HEK293T (cell line): ENCODE measurements around the gene UCHL3.

Experiments used
- BHLHE40 ChIP-seq: fragments of 450-650 bp; IDR thresholded peaks from 2 replicates; pipeline ENCODE4 v1.6.1; 2016; ENCODE audit warnings: mild to moderate bottlenecking, moderate library complexity, borderline replicate concordance
- FOXA1 ChIP-seq: fragments of 450-650 bp; IDR thresholded peaks from 2 replicates; pipeline ENCODE4 v1.6.1; 2016; ENCODE audit warnings: mild to moderate bottlenecking
- FOXM1 ChIP-seq: fragments of 450-650 bp; IDR thresholded peaks from 2 replicates; pipeline ENCODE4 v1.6.1; 2017; ENCODE audit warnings: mild to moderate bottlenecking, borderline replicate concordance
- HDGF ChIP-seq: fragments of 450-650 bp; IDR thresholded peaks from 2 replicates; pipeline ENCODE4 v1.6.1; 2017; ENCODE audit warnings: antibody characterized with exemption, borderline replicate concordance
- L3MBTL2 ChIP-seq: fragments of 450-650 bp; conservative IDR thresholded peaks from 2 replicates; pipeline ENCODE4 v1.6.1; 2016; ENCODE audit warnings: mild to moderate bottlenecking
- PKNOX1 ChIP-seq: fragments of 450-650 bp; IDR thresholded peaks from 2 replicates; pipeline ENCODE4 v1.6.1; 2016
- SP1 ChIP-seq: fragments of 450-650 bp; IDR thresholded peaks from 2 replicates; pipeline ENCODE4 v1.6.1; 2017
- SUZ12 ChIP-seq: fragments of 450-650 bp; IDR thresholded peaks from 2 replicates; pipeline ENCODE4 v1.6.1; 2016; ENCODE audit warnings: mild to moderate bottlenecking
- TARDBP ChIP-seq: fragments of 450-650 bp; IDR thresholded peaks from 2 replicates; pipeline ENCODE4 v1.6.1; 2016
- ZNF384 ChIP-seq: fragments of 450-650 bp; IDR thresholded peaks from 2 replicates; pipeline ENCODE4 v1.6.1; 2016

- no peak for TF ChIP-seq SUZ12
- TF ChIP-seq TARDBP = no peak
- no peak for TF ChIP-seq BHLHE40
- no peak for TF ChIP-seq ZNF384
- no peak for TF ChIP-seq HDGF
- no peak for TF ChIP-seq FOXA1
- TF ChIP-seq L3MBTL2 = no peak
- TF ChIP-seq FOXM1 = no peak
- no peak for TF ChIP-seq PKNOX1
- no peak for TF ChIP-seq SP1
Measured at GRCh38 chr13:75514080-75514995, 35.3 kb upstream of the UCHL3 start.
